Activated T-helper 9 cell treated with anti-CD3 and anti-CD28 coated beads, Interleukin-2, amount 50 U/mL, for 16 hours (primary cell): ENCODE data around the gene OR51F2.
"Not testable (repeated sequence)": the region's sequence is repeated elsewhere in the genome, so short reads cannot be mapped to it uniquely, and the experiment has no call there.

Experiments used
- DNase-seq: peaks from one replicate; pipeline ENCODE4 v3.0.0-alpha.2; 2020; ENCODE audit warnings: low read depth

OR51F2 gene, protein sequence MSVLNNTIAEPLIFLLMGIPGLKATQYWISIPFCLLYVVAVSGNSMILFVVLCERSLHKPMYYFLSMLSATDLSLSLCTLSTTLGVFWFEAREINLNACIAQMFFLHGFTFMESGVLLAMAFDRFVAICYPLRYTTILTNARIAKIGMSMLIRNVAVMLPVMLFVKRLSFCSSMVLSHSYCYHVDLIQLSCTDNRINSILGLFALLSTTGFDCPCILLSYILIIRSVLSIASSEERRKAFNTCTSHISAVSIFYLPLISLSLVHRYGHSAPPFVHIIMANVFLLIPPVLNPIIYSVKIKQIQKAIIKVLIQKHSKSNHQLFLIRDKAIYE

DNA sequence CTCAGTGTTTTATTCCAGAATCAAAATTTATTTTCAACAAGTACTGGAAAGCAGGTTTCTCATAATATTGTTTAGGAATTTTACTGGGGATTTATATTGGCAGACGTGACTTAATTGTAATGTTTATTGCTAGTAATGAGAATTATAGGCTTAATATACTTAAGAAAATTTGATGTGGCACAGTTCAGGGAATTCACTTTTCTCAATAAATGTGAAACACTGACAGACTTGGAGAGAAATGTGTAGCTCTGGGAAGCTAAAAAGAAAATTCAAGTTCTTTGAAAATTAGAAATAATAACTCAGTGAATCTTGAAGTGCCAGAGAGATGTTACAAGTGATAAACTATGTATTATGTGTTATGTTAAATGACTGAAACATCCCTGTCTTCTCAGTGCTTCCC is at the start of gene OR51F2:
Gene OR51F2, plus strand, starts transcription at position 301 of the 400 bp plus-strand sequence. CDS start 101 bp downstream, outside the sequence.
- no peak for DNase-seq

DNA sequence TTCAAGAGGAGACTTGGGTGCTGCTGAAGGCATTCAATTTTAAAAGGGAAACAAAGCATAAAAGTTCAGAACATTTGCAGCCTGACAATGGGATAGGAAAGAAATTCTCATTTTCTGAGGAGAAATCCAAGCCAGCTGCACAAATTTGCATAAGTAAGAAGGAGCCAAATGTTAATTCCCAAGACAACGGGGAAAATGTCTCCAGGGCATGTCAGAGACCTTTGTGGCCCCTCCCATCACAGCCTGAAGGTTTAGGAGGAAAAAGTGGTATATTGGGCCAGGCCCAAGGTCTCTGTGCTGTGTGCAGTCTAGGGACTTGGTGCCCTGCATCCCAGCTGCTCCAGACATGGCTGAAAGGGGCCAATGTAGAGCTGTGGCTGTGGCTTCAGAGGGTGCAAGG is 38.7 kb upstream of the OR51F2 start:
- no peak for DNase-seq

DNA sequence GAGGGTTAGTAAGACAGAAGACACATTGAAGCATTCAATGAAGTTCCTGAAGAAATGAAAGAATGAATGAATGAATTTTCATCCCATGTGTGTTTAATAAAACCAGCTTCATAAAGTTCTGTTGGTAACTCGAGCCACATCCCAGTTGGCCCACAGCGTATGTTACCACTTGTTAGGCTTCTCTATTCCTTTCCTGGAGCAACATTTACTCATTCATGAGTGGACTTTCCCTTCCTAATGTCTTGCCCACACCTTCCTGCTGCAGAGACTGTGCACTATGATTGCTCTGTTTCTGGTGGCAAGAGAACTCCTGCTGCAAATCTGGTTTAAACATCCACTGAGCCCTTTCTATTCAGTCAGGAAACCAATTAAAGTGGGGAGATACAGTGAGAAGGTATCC is 23.9 kb upstream of the OR51F2 start:
- DNase-seq: no peak

DNA sequence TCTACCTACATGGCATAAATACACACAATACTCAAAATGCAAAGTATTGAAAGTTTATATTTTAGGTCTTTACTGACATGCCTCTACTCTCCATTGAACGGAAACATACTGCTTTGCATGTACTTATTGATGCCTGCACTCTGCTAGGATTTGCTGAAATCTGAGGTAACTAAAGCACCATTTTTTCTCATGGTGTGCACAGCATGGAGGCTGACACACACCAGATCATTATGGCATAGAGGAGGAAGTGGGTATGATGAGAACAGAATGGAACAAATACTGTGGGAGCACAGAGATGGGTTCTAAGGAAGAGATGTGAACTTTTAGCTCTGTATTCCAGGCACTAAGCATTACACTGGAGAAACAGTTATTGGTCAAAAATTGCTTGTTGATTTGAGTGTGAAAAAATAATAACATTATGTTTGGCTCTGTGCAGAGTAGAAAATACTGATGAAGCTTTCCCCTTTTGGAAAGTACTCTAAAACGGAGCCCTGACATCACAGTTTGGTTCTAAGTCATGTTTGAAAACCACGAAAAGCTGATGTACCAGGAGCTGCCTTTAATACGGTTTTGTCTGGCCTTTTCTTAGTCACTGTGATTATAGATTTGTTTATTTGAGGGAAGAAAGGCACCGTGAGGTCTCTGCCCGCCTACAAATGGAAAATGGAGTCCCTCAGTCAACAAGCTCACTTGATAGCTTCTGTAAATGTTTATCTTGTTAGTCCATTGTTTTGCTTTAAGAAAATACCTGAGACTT is 22.5 kb upstream of the OR51F2 start:
- no peak for DNase-seq

DNA sequence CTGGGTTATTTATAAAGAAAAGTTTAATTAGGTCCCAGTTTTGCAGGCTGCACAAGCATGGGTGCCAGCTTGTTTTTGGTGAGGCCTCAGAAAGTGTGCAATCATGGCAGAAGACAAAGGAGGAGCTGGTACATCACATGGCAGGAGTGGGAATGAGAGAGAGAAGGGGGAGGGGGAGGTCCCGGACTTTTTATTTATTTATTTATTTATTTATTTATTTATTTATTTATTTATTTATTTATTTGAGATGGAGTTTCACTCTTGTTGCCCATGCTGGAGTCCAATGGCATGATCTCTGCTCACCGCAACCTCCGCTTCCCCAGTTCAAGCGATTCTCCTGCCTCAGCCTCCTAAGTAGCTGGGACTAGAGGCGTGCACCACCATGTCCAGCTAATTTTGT is 19.8 kb upstream of the OR51F2 start:
- not testable (repeated sequence) for DNase-seq

DNA sequence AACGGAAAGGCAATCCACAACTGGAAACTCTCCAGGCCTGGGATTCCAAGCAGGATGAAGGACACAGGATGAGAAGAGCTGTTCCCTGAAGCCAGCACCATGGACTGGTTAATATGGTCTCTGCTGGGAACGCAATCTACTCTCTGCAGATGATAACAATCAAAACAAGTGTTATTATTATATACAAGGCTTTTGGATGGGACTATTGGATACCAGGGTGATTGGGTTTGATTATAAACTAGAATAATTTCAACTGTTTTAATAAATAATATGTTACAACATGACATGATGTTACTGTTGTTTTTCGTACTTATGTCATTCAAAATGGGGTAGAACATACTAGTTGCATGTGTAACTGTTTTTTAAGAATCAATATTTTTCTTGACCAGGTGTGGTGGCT is 16.8 kb upstream of the OR51F2 start, which contains the start of gene OR52R1:
Gene OR52R1, minus strand, starts transcription at position 101 of the 400 bp plus-strand sequence. Its CDS starts 0 bp downstream, at position 101.
- DNase-seq: no peak

DNA sequence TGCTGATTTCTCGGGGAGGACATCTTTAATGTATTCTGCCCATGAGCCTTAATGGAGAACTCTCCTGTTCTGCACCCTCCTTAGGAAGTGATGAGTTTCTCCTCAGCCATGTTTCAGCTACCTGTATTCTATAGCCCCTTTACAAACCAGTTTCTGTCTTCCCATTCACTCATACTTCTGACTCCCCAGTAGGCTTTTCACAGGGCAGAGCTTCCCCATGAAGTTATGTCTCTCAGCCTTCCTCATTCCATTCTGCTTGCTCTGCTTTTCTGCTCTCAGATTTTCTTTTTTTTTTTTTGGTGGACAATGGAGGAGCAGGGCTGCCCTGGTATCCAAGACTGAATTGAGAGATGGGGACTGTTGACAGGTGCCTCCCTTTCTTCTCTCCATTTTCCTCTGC is 12.6 kb upstream of the OR51F2 start:
- no peak for DNase-seq

DNA sequence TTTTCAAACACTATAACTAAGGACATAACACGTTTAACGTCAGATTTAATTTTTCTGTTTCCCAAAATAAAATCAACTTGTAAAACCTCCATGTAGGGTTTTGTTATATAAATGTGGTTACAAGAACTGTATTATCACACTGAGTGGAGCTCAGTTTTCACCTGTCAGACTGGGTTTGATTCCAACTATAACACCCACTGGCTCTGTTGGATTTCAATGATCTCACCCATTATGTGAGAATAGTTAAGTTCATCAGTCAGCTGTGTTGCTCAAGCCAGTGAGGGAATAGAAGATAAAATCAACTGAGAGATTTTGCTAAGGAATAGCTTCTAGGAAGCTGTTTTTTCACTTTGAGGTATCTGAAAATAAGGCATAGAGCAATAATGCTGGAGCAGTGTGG is 11.9 kb upstream of the OR51F2 start:
- no peak for DNase-seq

DNA sequence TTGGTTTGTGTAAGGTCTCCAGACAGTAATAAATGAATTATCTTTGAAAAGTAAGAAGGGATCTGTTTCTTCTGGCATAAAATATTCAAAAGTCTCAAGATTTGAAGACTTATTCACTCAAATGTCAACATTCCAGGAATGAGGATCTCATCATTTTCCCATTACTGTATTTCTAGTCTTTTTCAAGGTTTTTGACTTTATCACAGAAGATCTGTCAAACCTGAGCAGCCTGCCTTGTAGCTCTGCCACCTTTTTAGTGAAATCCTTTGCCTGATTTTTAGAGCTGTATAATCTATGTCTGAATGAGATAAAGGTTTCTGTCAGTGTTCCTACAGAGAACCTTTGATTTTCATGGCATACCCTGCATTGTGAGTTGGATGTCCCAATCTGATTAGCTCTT is 4.0 kb downstream of the OR51F2 start:
- DNase-seq: no peak

DNA sequence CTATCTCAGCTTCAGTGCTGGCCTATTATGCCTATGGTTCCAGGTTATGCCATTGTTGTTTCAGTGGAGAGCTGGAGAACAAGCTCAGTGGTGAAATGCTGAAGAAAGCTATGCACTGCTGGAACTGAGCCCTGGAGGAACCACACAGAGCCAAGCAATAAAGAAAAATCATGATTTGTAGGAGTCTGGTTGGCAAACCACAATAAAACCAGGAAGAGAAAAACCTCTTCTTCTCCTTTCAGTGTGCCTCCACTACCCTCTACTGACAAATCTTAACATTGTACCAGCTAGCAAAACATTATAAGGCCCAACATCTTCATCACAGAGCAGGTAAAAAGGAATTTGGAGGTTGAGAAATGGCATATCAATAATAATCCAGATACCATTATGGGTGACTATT is 5.3 kb downstream of the OR51F2 start:
- no peak for DNase-seq

DNA sequence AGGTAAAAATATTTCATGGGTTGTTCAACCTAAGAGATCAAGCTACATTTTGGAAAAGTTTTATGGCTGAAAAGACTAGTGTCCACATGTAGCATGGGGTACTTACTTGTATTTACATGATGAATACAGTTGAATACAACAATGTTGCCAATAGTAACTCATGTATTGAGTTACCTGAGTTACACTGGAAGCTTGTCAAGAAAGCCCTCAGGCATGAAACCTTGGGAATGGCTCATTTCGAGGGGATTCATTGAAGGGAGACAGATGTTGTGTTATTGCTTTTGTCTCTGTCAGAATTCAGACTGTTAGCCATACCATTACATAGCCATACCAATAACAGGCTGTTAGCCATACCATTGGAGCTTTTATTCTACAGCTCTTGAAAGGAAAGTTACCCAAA is 9.2 kb downstream of the OR51F2 start:
- no peak for DNase-seq

DNA sequence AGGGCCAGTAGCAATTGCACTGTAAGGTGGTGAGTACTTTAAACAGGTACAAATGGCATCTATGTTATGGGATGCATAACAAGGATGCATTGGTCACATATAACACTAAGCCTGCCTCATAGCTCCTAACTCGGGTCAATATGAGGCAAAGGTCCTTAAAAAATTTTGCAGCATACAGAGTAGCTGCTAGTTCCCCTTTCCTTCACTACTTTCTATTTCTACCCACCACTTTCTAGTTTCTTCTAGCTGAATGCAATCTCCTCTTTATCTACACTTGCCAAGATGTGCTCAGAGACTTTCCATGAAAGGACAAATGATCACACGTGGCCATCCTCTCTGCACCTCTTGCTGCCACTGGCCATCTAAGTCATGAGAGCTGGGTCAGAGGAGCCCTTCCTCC is 9.8 kb downstream of the OR51F2 start:
- DNase-seq: no peak

DNA sequence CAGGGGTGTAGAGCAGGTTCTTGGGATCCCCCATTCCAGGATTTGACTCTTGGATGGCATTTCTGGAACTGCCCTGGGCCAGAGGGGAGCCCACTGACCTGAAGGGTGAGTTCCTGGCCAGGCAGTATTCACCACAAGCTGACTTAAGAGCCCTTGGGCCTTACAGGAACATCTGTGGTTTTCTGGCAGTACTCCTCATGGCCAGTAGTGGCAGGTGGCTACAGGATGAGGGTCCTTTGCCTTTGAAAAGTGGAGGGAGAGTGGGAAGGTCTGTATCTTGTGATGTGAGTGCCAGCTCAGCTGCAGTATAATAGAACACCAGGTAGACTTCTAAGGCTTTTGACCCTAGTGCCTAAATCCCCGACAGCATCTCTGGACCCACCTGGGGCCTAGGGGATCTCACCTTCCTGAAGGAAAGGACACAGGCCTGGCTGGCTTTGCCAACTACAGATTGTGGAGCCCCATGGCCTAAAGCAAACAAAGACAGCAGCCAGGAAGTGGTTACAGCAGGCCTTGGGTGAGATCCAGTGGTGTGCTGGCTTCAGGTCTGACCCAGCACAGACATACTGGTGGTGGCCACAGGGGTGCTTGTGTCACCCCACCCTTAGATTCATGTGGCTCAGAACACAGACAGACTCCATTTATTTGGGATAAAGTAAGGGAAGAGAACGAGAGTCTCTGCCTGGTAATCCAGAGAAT is 18.9 kb downstream of the OR51F2 start:
- DNase-seq: no peak

DNA sequence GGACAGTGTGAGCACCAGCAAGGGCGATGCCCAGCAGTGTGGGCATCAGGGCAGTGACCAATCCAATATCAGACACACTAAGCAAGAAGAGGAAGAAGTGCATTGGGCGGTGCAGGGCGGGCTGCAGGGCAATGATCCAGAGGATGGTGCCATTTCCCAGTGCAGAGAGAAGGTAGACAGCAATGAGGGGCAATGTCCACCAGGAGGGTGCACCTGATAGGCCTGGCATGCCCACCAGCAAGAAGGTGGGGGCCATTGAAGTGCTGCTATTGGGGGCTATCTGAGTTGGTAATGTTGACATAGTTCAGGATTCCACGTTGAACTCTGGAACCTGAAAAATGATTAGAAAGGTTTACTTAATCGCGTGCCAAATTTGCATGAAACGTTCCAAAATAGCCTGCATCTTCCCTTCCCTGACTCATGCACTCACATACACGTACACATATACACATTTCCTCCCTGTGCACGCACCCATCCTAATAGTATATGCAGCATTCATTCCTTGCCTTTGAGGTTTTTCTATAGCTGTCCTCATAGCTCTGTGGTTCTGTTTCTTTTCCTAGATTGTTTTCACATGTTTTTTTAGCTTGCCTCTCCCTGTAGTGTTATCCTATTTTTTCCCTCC is 27.9 kb downstream of the OR51F2 start, which contains the start of gene OR51S1:
Gene OR51S1, minus strand, starts transcription at position 301 of the 625 bp plus-strand sequence. Its CDS starts 0 bp downstream, at position 301.
- no peak for DNase-seq

DNA sequence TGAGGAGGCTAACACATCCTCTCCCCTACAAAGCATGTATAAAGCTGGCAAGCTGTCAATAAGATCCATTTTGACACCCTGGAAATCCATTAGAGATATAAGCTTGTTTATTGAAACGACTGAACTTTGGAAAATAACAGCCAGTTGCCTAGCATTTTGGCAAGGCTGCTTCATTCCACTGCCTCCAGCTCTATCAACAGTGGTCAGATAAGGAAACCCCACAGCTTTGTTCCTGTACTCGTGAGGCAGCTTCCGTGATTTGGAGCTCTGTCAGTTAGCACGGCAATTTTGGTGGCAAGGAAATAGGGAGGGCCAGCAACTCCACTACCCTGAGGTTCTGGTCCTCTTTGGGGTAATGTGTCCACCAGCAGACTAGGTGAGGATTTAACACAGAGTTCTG is 29.9 kb downstream of the OR51F2 start:
- DNase-seq: no peak

DNA sequence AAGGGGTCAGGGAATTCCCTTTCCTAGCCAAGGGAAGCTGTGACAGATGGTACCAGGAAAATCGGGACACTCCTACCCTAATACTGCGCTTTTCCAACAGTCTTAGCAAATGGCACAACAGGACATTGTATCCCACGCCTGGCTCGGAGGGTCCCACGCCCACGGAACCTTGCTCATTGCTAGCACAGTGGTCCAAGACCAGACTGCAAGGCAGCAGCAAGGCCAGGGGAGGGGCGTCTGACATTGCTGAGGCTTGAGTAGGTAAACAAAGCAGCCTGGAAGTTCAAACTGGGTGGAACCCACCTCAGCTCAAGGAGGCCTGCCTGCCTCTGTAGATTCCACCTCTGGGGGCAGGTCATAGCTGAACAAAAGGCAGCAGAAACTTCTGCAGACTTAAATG is 33.2 kb downstream of the OR51F2 start:
- not testable (repeated sequence) for DNase-seq

DNA sequence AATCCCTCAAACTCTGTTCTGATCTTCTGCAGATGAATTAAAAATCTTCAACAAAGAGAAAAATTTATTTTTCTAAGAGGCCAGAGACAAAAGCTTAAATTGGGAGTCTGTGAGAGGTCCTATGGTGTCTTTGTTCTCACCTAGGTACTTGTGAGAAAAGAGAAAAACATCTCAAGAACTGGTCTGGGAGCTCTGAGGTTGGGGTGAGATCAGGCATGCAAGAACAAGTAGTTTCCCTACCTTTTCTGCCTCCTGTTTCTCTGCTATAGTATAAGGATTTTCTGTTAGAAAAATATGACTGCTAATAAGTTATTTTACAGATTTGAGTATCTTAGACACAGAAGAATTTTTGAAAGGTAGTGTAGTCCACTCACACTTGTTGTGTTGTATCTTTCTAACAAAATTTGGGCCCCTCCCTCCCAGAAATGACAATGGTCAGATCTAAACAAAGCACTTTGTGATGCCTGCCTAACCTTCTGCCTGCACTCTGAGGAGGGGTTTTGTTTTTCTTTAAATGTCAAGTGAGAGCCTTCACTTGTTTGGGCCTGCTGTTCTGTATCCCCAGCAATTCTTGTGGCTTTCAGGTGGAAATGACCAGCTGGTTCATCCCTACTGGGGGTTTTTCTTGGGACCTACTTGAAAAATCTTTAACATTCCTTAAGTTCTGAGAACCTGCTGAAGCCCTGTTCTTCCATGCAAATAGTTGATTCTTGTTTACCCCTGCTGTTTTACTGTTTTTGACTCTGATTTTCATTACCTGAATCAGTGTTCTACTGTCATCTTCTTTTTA is 41.5 kb downstream of the OR51F2 start:
- no peak for DNase-seq

DNA sequence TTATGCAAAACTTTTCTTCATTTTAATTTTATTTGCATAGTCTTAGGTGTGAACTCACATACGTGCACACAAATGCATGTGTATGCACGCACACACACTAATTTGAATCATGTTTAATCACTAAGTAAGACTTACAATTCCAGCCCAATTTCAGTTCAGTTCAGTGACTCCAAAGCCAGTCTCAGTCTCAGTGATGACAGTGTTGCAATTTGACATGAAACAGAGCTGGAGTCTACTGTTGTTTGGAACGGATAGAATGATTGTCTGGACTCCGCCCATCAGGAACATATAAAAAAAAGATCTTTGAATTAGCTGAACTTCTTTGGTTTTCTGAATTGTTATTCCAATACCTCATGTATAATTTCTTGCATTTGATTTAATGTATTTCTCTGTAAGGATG is 42.8 kb downstream of the OR51F2 start:
- DNase-seq: no peak

DNA sequence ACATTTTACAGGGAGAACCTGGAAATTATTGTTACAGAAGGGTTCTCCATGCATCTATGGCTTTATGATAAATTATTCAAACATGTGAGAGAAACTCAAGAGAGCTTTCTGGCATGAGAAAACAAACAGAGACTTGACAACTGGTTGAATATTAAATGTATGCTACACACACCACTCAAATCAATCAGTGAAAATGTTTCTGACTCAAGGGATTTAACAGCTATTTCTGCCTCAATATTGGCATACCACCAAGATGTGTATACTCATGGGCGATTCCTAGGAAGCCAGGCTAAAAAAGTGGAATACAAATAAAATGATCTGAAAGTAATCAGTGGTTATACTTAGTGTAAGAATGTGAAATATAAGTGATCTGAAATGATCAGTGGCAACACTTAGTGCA is 44.7 kb downstream of the OR51F2 start:
- no peak for DNase-seq
